OCI-LY3 (cell line): ENCODE results near the gene MTA1.

Experiments used
- EZH2phosphoT487 ChIP-seq: fragments of 200-600 bp; shearing (Covaris generic); IDR thresholded peaks from 2 replicates; pipeline ENCODE4 v1.6.1; 2018; ENCODE audit warnings: antibody characterized with exemption, mixed run types, low read depth
- TF ChIP-seq, protein P1 (sequence below): fragments of 200-600, 300-600 bp; sonication (generic); IDR thresholded peaks from 2 replicates; pipeline ENCODE4 v1.5.1; 2014; ENCODE audit warnings: antibody characterized with exemption, low read length, low read depth

DNA sequence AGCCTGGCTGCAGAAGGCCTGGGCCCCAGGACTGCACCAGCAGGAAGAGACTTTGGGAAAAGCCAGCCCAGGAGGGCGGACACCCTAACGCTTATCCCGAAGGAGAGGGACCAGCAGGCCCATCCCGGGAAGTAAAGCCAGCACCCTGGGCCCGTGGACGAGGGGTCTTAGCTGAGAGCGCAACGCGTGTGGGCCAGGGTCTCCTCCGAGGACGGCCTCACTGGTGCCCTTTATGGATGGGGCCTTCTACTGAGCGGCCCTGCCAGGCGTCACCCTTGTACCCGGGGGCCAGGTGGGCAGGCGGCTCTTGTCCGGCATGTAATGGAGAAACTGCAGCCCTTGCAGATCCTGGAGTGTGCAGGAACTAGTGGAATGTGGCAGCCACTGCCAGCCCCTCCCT, 85.5 kb downstream of the MTA1 start:
- TF ChIP-seq, protein P1, sequence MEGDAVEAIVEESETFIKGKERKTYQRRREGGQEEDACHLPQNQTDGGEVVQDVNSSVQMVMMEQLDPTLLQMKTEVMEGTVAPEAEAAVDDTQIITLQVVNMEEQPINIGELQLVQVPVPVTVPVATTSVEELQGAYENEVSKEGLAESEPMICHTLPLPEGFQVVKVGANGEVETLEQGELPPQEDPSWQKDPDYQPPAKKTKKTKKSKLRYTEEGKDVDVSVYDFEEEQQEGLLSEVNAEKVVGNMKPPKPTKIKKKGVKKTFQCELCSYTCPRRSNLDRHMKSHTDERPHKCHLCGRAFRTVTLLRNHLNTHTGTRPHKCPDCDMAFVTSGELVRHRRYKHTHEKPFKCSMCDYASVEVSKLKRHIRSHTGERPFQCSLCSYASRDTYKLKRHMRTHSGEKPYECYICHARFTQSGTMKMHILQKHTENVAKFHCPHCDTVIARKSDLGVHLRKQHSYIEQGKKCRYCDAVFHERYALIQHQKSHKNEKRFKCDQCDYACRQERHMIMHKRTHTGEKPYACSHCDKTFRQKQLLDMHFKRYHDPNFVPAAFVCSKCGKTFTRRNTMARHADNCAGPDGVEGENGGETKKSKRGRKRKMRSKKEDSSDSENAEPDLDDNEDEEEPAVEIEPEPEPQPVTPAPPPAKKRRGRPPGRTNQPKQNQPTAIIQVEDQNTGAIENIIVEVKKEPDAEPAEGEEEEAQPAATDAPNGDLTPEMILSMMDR, result no peak
- no peak for TF ChIP-seq EZH2phosphoT487
